OCI-LY7 (cell line): Measurements from ENCODE around the gene PSMB11.

Source experiments
- EZH2phosphoT487 ChIP-seq: fragments of 200-600 bp; sonication (generic); IDR thresholded peaks from 2 replicates; pipeline ENCODE4 v1.6.1; 2018; ENCODE audit warnings: low read depth, borderline replicate concordance, mild to moderate bottlenecking, mixed run types, antibody characterized with exemption, low read length, moderate library complexity, mixed read lengths
- TF ChIP-seq, protein P1 (sequence below): fragments of 200-600 bp; sonication (generic); conservative IDR thresholded peaks from 2 replicates; pipeline ENCODE4 v1.5.1; 2014; ENCODE audit warnings: mild to moderate bottlenecking, antibody characterized with exemption, low read length, moderate library complexity, mixed read lengths

DNA sequence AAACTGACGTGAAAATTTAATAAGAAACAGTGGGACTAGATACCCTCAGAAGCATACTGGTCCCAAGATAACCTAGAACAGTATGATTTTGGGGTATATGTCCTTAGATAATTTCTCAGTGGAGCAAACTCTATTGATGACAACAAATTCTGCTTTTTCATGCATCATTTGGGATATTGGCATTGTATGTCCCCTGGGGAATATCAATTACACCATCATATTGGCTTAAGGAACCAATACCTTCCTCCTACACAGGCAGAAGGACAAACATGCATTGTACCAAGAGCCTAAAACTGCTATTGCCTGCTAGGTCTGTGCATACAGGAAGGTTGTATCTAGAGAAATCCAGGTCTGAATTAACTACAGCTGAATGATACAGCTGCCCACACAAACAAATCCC is 32.9 kb downstream of the PSMB11 start:
- TF ChIP-seq, protein P1, sequence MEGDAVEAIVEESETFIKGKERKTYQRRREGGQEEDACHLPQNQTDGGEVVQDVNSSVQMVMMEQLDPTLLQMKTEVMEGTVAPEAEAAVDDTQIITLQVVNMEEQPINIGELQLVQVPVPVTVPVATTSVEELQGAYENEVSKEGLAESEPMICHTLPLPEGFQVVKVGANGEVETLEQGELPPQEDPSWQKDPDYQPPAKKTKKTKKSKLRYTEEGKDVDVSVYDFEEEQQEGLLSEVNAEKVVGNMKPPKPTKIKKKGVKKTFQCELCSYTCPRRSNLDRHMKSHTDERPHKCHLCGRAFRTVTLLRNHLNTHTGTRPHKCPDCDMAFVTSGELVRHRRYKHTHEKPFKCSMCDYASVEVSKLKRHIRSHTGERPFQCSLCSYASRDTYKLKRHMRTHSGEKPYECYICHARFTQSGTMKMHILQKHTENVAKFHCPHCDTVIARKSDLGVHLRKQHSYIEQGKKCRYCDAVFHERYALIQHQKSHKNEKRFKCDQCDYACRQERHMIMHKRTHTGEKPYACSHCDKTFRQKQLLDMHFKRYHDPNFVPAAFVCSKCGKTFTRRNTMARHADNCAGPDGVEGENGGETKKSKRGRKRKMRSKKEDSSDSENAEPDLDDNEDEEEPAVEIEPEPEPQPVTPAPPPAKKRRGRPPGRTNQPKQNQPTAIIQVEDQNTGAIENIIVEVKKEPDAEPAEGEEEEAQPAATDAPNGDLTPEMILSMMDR, result no peak
- no peak for TF ChIP-seq EZH2phosphoT487
